B cell (primary cell): ENCODE data around the gene NPW. TPM values are rescaled to one million over a fixed set of nuclear protein-coding genes. Genes with fewer than 3 reads are reported as not detected.
A peak's percentile ranks its signal among the peaks of the same experiment; 100 is the strongest.
"Not testable (repeated sequence)": the region's sequence is repeated elsewhere in the genome, so short reads cannot be mapped to it uniquely, and the experiment has no call there.

ENCODE experiments used
- ATAC-seq: fragments of 200-7000 bp; cut with Tn5 transposase; one replicate; pipeline ENCODE4 v1.10.0; 2021; ENCODE audit warnings: low read depth, mild to moderate bottlenecking, moderate number of reproducible peaks, moderate library complexity
- CTCF ChIA-PET: fragments of 350-600 bp; sonication (Branson Sonifier 250); formaldehyde crosslinking; loops from one replicate; lab custom pipeline; 2021; ENCODE audit warnings: antibody characterized with exemption, inconsistent platforms; lab: Charles Lee
- POLR2A ChIA-PET: fragments of 350-600 bp; sonication (Branson Sonifier 250); formaldehyde crosslinking; loops from one replicate; lab custom pipeline; 2021; ENCODE audit warnings: antibody characterized with exemption; lab: Charles Lee
- DNase-seq: peaks from one replicate; pipeline ENCODE4 v3.0.0; 2013
- H2AFZ ChIP-seq: 2 replicates; pipeline ENCODE4 v1.6.1; 2012; ENCODE audit warnings: mild to moderate bottlenecking, low read depth, low read length; ENCODE audit not compliant: insufficient read depth, poor library complexity, severe bottlenecking
- H3K27ac ChIP-seq, 2 donors: 1 replicate in 1 of 2; 2 replicates in 1 of 2; pipeline ENCODE4 v1.5.1; 2012 to 2013; ENCODE audit warnings: low read length in 2 of 2, mild to moderate bottlenecking in 2 of 2, moderate library complexity in 1 of 2
- H3K27me3 ChIP-seq, 4 experiments: fragments of 200-600 bp in 1 of 4; sonication (generic) in 1 of 4; replicated peaks in 1 of 4; 1 replicate in 2 of 4; 2 replicates in 2 of 4; pipeline versions ENCODE4 v1.6.1 to v1.7.0; 2013 to 2016; ENCODE audit warnings: low read length in 3 of 4, mild to moderate bottlenecking in 2 of 4, mixed read lengths in 1 of 4, moderate library complexity in 1 of 4; ENCODE audit not compliant: insufficient read depth in 4 of 4, control insufficient read depth in 3 of 4; ENCODE audit errors: control extremely low read depth in 1 of 4
- H3K36me3 ChIP-seq, 2 experiments: replicated peaks in 1 of 2; 1 replicate in 1 of 2; 2 replicates in 1 of 2; pipeline versions ENCODE4 v1.6.1 to v1.7.1; 2013; ENCODE audit warnings: low read length in 1 of 2; ENCODE audit not compliant: insufficient read depth in 2 of 2, control insufficient read depth in 1 of 2; ENCODE audit errors: control extremely low read depth in 1 of 2, extremely low read depth in 1 of 2
- H3K4me1 ChIP-seq, 2 donors: fragments of 200-600 bp in 1 of 2; sonication (generic) in 1 of 2; 1 replicate in 1 of 2; 2 replicates in 1 of 2; pipeline versions ENCODE4 v1.5.1 to v1.6.1; 2013 to 2017; ENCODE audit warnings: low read length in 2 of 2; ENCODE audit not compliant: control insufficient read depth in 2 of 2, insufficient read depth in 2 of 2
- H3K4me2 ChIP-seq: replicated peaks from 2 replicates; pipeline ENCODE3; 2012; ENCODE audit warnings: mild to moderate bottlenecking, low read depth, low read length; ENCODE audit not compliant: poor library complexity, severe bottlenecking
- H3K4me3 ChIP-seq, 5 experiments: fragments of 200-600 bp in 1 of 5; sonication (generic) in 1 of 5; 1 replicate in 3 of 5; 2 replicates in 2 of 5; pipeline versions ENCODE4 v1.5.1 to v1.7.0; 2011 to 2016; ENCODE audit warnings: low read length in 4 of 5, mild to moderate bottlenecking in 4 of 5, low read depth in 2 of 5, control low read depth in 1 of 5, moderate library complexity in 1 of 5; ENCODE audit not compliant: insufficient read depth in 1 of 5; ENCODE audit errors: control extremely low read depth in 1 of 5, extremely low read depth in 1 of 5
- H3K79me2 ChIP-seq: fragments of 200-600 bp; sonication (generic); one replicate; pipeline ENCODE4 v1.6.0; 2016; ENCODE audit warnings: low read length; ENCODE audit not compliant: control insufficient read depth, insufficient read depth
- H3K9ac ChIP-seq: fragments of 200-600 bp; sonication (generic); 2 replicates; pipeline ENCODE4 v1.6.1; 2017; ENCODE audit warnings: mild to moderate bottlenecking, low read length, moderate library complexity
- H3K9me3 ChIP-seq, 3 donors: one replicate each; pipeline versions ENCODE4 v1.6.1 to v1.7.1; 2013; ENCODE audit warnings: low read length in 2 of 3; ENCODE audit not compliant: control insufficient read depth in 2 of 3, insufficient read depth in 1 of 3; ENCODE audit errors: control extremely low read depth in 1 of 3
- H4K20me1 ChIP-seq: 2 replicates; pipeline ENCODE4 v1.6.0; 2012; ENCODE audit warnings: mild to moderate bottlenecking, low read length; ENCODE audit not compliant: insufficient read depth, control insufficient read depth, poor library complexity, severe bottlenecking
- H3K27ac Mint-ChIP-seq: one replicate; pipeline ENCODE4 v1.8.0; 2021; ENCODE audit warnings: mixed read lengths
- H3K27me3 Mint-ChIP-seq: one replicate; pipeline ENCODE4 v1.8.0; 2021; ENCODE audit warnings: mixed read lengths
- H3K4me1 Mint-ChIP-seq: one replicate; pipeline ENCODE4 v1.8.0; 2021; ENCODE audit warnings: mixed read lengths
- H3K4me3 Mint-ChIP-seq: one replicate; pipeline ENCODE4 v1.8.0; 2021; ENCODE audit warnings: mixed read lengths
- H3K9me3 Mint-ChIP-seq: one replicate; pipeline ENCODE4 v1.8.0; 2022; ENCODE audit warnings: mixed read lengths; ENCODE audit not compliant: insufficient read depth
- EZH2 ChIP-seq: IDR thresholded peaks from 2 replicates; pipeline ENCODE4 v1.6.1; 2012; ENCODE audit warnings: borderline replicate concordance, low read depth, mild to moderate bottlenecking, moderate library complexity, low read length; ENCODE audit not compliant: insufficient read depth, poor library complexity, severe bottlenecking
- WGBS: methylation state at CpG from one replicate; pipeline ENCODE4 v1.1.5; 2013; ENCODE audit warnings: missing lambda C conversion rate; ENCODE audit not compliant: insufficient coverage; 5-methylcytosine and 5-hydroxymethylcytosine counted together
- intact Hi-C: fragments of 100-400 bp; cut with micrococcal nuclease; formaldehyde crosslinking; loops from one replicate; pipeline ENCODE4 v1.10.0; 2022
- polyA plus RNA-seq: library from polyadenylated mRNA; depleted of rRNA; stranded (reverse); fragments of >200 nt; gene quantifications from 2 replicates; pipeline ENCODE4 v1.2.3, GENCODE V29; 2012
- total RNA-seq, 2 donors: library from RNA; stranded (reverse); fragments of 120-200 nt in 1 of 2; gene quantifications; 1 replicate in 1 of 2; 2 replicates in 1 of 2; pipeline versions ENCODE4 v1.2.3 to v1.2.4, GENCODE V29; 2013 to 2022
- TF ChIP-seq, protein P1 (sequence below): fragments of 200-600 bp; IDR thresholded peaks from one replicate; pipeline ENCODE4 v1.8.0; 2022; ENCODE audit warnings: antibody characterized with exemption, mild to moderate bottlenecking

Gene NPW
- total and polyA plus RNA-seq, 2 donors (not counting 1 experiment from before 2014, with no cell fraction given): 0.13 to 1.7 TPM

GRCh38 chr16:2033057-2033908 lies 13.7 kb downstream of the NPW start:
- Mint-ChIP-seq H3K27ac (no peak overlapping the region), H3K4me3 (no peak overlapping the region), H3K9me3 (no peaks in the 10 kb centered on the region), H3K27me3 (peaks cover 4% of the 10 kb centered on the region), H3K4me1 (no peaks in the 10 kb centered on the region)
- TF ChIP-seq, protein P1, sequence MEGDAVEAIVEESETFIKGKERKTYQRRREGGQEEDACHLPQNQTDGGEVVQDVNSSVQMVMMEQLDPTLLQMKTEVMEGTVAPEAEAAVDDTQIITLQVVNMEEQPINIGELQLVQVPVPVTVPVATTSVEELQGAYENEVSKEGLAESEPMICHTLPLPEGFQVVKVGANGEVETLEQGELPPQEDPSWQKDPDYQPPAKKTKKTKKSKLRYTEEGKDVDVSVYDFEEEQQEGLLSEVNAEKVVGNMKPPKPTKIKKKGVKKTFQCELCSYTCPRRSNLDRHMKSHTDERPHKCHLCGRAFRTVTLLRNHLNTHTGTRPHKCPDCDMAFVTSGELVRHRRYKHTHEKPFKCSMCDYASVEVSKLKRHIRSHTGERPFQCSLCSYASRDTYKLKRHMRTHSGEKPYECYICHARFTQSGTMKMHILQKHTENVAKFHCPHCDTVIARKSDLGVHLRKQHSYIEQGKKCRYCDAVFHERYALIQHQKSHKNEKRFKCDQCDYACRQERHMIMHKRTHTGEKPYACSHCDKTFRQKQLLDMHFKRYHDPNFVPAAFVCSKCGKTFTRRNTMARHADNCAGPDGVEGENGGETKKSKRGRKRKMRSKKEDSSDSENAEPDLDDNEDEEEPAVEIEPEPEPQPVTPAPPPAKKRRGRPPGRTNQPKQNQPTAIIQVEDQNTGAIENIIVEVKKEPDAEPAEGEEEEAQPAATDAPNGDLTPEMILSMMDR: no peak
- no peak for TF ChIP-seq EZH2
- no peaks in the 10 kb centered on the region for H4K20me1 ChIP-seq
- no peaks in the 10 kb centered on the region for H3K79me2 ChIP-seq
- peak overlapping the region; percentile 54 for H2AFZ ChIP-seq
- intact Hi-C loops: no loop called here
- 22% methylated on average over 27 of the region's 37 CpGs for WGBS
- no peak overlapping the region for H3K27ac ChIP-seq
- peaks cover 0 to 5% of the 10 kb centered on the region in 2 donors for H3K4me1 ChIP-seq
- ChIA-PET CTCF (no interaction called here), POLR2A (no interaction called here)
- no peak for DNase-seq
- peaks cover 0 to 13% (median 0%) of the 10 kb centered on the region in 3 donors for H3K9me3 ChIP-seq
- peak; percentile 37 for ATAC-seq
- H3K27me3 ChIP-seq: peaks cover 0 to 16% (median 2%) of the 10 kb centered on the region in 4 experiments
- H3K36me3 ChIP-seq: no peaks in the 10 kb centered on the region
- no peak overlapping the region for H3K9ac ChIP-seq
- H3K4me3 ChIP-seq: no peak overlapping the region
- peak overlapping the region; percentile 44 for H3K4me2 ChIP-seq

DNA sequence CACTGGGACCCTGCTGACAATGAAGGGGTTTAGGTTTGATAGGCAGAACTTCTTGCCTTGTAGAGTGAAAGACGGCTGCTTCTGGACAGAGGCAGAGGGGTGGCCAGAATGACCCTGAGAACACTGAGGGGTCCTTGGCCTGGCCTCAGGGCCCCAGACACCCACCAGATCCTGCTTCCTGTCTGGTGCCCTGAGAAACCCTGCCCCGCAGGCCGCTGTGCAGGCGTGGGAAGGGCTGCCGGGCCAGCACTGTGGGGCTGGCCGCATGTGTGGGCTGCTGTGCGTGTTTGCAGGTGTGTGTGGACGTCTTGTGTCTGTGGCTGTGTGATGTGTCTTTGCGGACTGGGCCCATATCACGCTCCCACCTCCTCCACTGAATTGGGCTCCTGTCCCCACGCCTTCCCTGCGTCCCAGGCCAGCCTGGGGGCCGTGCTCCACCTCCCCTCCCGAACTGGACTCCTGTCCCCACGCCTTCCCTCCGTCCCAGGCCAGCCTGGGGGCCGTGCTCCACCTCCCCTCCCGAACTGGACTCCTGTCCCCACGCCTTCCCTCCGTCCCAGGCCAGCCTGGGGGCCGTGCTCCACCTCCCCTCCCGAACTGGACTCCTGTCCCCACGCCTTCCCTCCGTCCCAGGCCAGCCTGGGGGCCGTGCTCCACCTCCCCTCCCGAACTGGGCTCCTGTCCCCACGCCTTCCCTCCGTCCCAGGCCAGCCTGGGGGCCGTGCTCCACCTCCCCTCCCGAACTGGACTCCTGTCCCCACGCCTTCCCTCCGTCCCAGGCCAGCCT lies 14.5 kb downstream of the NPW start:
- H3K27ac ChIP-seq, H3K4me1 Mint-ChIP-seq, intact Hi-C loops, H3K4me1 ChIP-seq, H3K9me3 Mint-ChIP-seq, POLR2A ChIA-PET, CTCF ChIA-PET, H3K36me3 ChIP-seq, H3K79me2 ChIP-seq, H4K20me1 ChIP-seq, DNase-seq, H3K27me3 Mint-ChIP-seq, H3K4me3 ChIP-seq, ATAC-seq, H3K27ac Mint-ChIP-seq, H3K4me3 Mint-ChIP-seq, H3K9ac ChIP-seq: not testable (repeated sequence)
- H3K9me3 ChIP-seq: peaks cover 0 to 13% (median 0%) of the 10 kb centered on the region in 3 donors
- WGBS: 89% methylated on average over 5 of the region's 32 CpGs
- peak overlapping the region; percentile 44 for H3K4me2 ChIP-seq
- peaks cover 0 to 12% (median 0%) of the 10 kb centered on the region in 4 experiments for H3K27me3 ChIP-seq
- peak overlapping the region; percentile 54 for H2AFZ ChIP-seq
